CD4-positive, alpha-beta memory T cell (primary cell): ENCODE measurements around the gene IL4I1. TPM values are rescaled to one million over a fixed set of nuclear protein-coding genes. Genes with fewer than 3 reads are reported as not detected.

Experiments
- CTCF ChIA-PET: fragments of 350-600 bp; sonication (Branson Sonifier 250); formaldehyde crosslinking; loops from one replicate; lab custom pipeline; 2021; ENCODE audit warnings: inconsistent platforms; ENCODE audit not compliant: partially characterized antibody; lab: Charles Lee
- POLR2A ChIA-PET: fragments of 350-600 bp; sonication (Branson Sonifier 250); formaldehyde crosslinking; loops from one replicate; lab custom pipeline; 2021; ENCODE audit not compliant: partially characterized antibody; lab: Charles Lee
- DNase-seq, 5 donors: peaks; one replicate each; pipeline versions ENCODE4 v3.0.0 to v3.0.0-alpha.2; 2020 to 2022; ENCODE audit warnings: mixed read lengths in 1 of 5
- H3K27ac ChIP-seq: one replicate; pipeline ENCODE4 v1.7.0; 2013; ENCODE audit warnings: low read depth, low read length
- H3K27me3 ChIP-seq: 2 replicates; pipeline ENCODE4 v1.7.0; 2013; ENCODE audit warnings: mild to moderate bottlenecking, low read length, moderate library complexity; ENCODE audit not compliant: insufficient read depth
- H3K36me3 ChIP-seq: 2 replicates; pipeline ENCODE4 v1.7.0; 2013; ENCODE audit warnings: mild to moderate bottlenecking, low read length, moderate library complexity; ENCODE audit not compliant: insufficient read depth
- H3K4me1 ChIP-seq: 2 replicates; pipeline ENCODE4 v1.7.0; 2013; ENCODE audit warnings: mild to moderate bottlenecking, low read length, moderate library complexity; ENCODE audit not compliant: insufficient read depth
- H3K4me3 ChIP-seq, 2 donors: one replicate each; pipeline ENCODE4 v1.7.0; 2013; ENCODE audit warnings: low read length in 2 of 2, mild to moderate bottlenecking in 1 of 2
- H3K9me3 ChIP-seq, 2 donors: one replicate each; pipeline ENCODE4 v1.7.0; 2013; ENCODE audit warnings: low read length in 2 of 2, control low read depth in 1 of 2; ENCODE audit not compliant: control insufficient read depth in 1 of 2
- H3K27ac Mint-ChIP-seq, 7 donors: one replicate each; pipeline ENCODE4 v1.8.0; 2020 to 2021; ENCODE audit warnings: mixed read lengths in 7 of 7, mild to moderate bottlenecking in 6 of 7, inconsistent platforms in 3 of 7, moderate library complexity in 3 of 7
- H3K27me3 Mint-ChIP-seq, 2 donors: one replicate each; pipeline ENCODE4 v1.8.0; 2020 to 2021; ENCODE audit warnings: mixed read lengths in 2 of 2
- H3K36me3 Mint-ChIP-seq, 2 donors: one replicate each; pipeline ENCODE4 v1.8.0; 2020 to 2021; ENCODE audit warnings: mixed read lengths in 2 of 2, inconsistent platforms in 1 of 2, mild to moderate bottlenecking in 1 of 2
- H3K4me1 Mint-ChIP-seq, 4 donors: one replicate each; pipeline ENCODE4 v1.8.0; 2020 to 2021; ENCODE audit warnings: mixed read lengths in 4 of 4, mild to moderate bottlenecking in 1 of 4
- H3K4me3 Mint-ChIP-seq, 8 donors: one replicate each; pipeline ENCODE4 v1.8.0; 2020 to 2021; ENCODE audit warnings: mixed read lengths in 8 of 8, mild to moderate bottlenecking in 7 of 8, moderate library complexity in 6 of 8, inconsistent platforms in 3 of 8
- H3K9me3 Mint-ChIP-seq, 8 donors: one replicate each; pipeline ENCODE4 v1.8.0; 2020 to 2021; ENCODE audit warnings: mixed read lengths in 8 of 8, mild to moderate bottlenecking in 5 of 8, inconsistent platforms in 3 of 8, moderate library complexity in 1 of 8
- intact Hi-C: fragments of 100-400 bp; cut with micrococcal nuclease; formaldehyde crosslinking; loops from one replicate; pipeline ENCODE4 v1.15.1; 2023
- polyA plus RNA-seq, 2 donors: library from polyadenylated mRNA; unstranded; fragments of 300-500 nt; fragmentation: Illumina TruSeq; gene quantifications; one replicate each; pipeline ENCODE4 v1.2.3, GENCODE V29; 2021
- total RNA-seq, 2 experiments: library from RNA; stranded (reverse); gene quantifications; one replicate each; pipeline ENCODE4 v1.2.3, GENCODE V29; 2021

Gene IL4I1
- total and polyA plus RNA-seq, 4 experiments from 2014 or later: 2.6 to 10.4 (median 6.4) TPM

- peaks cover 0 to 1% (median 0%) of the 10 kb centered on the region in 8 donors for H3K9me3 Mint-ChIP-seq
- H3K27me3 Mint-ChIP-seq: no peaks in the 10 kb centered on the region
- ChIA-PET POLR2A (interaction anchor here (0.6 to 4.0 kb wide), 6 partner anchors 12 to 91 kb away, joined by 3 to 28 read pairs (median 6); partner anchors contain the start of genes AKT1S1, ATF5, NUP62 and TBC1D17), CTCF (no interaction called here)
- H3K27ac Mint-ChIP-seq: peak overlapping the region; percentile 97 to 100 (median 99)
- no peaks in the 10 kb centered on the region for H3K27me3 ChIP-seq
- H3K4me3 Mint-ChIP-seq: peak overlapping the region in 7 of 8 donors; percentile 61 to 92 (median 74)
- no peaks in the 10 kb centered on the region for H3K36me3 ChIP-seq
- peaks cover 23 to 64% (median 48%) of the 10 kb centered on the region in 4 donors for H3K4me1 Mint-ChIP-seq
- peaks cover 0 to 3% of the 10 kb centered on the region in 2 donors for H3K36me3 Mint-ChIP-seq
- no peaks in the 10 kb centered on the region for H3K9me3 ChIP-seq
- intact Hi-C loops: no loop called here
- no peak overlapping the region for H3K4me3 ChIP-seq
- peak overlapping the region; percentile 98 for H3K27ac ChIP-seq
- H3K4me1 ChIP-seq: peaks cover 44% of the 10 kb centered on the region
- peak in 4 of 5 donors; percentile 26 to 68 (median 38) for DNase-seq
Measured at GRCh38 chr19:49894879-49895565, 1.7 kb downstream of the IL4I1 start.

DNA sequence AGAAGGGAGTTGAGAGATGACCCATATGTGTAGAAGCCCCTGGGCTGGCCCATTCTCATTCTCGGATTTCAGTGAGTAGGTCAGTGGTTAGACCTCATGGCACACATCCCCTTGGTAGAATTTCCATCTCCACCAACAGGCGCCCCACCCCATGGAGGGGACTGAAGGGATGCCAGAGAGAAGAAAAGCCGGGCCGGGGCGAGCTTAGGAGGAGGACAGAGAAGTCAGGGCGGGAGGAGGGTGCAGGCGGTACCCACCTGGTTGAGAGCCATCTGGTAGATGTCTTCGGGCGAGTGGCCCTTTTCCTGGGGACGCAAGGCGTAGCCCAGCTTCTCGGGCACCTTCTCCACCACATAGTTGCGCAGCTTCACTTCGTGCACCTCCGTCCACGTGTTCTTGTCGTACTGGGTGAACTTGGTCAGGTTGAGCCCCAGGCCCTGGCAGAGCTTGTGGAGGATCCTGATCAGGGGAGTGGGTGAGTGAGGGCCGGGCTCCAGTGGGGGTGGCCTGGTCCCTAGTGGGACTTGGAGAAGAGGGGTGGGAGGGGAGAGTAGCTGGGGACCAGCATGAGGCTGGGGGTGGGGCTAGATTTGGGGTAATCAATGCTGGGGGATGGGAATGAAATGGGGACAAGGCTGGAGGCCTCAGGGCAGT is 2.5 kb downstream of the IL4I1 start:
- peak overlapping the region in 6 of 8 donors; percentile 24 to 64 (median 41) for H3K4me3 Mint-ChIP-seq
- H3K9me3 ChIP-seq: no peaks in the 10 kb centered on the region
- DNase-seq: no peak
- no peaks in the 10 kb centered on the region for H3K36me3 ChIP-seq
- H3K4me1 ChIP-seq: peaks cover 50% of the 10 kb centered on the region
- CTCF ChIA-PET: interaction anchor here (1.5 kb wide), 1 partner anchor 11 kb away, joined by 3 read pairs; no protein-coding TSS in a partner anchor
- intact Hi-C loops: no loop called here
- POLR2A ChIA-PET: interaction anchor here (1.0 to 3.0 kb wide), 4 partner anchors 11 to 90 kb away, joined by 3 to 8 read pairs (median 6); partner anchors contain the start of genes AKT1S1 and TBC1D17
- no peaks in the 10 kb centered on the region for H3K27me3 ChIP-seq
- peaks cover 0 to 3% of the 10 kb centered on the region in 2 donors for H3K36me3 Mint-ChIP-seq
- peak overlapping the region; percentile 98 for H3K27ac ChIP-seq
- peaks cover 23 to 68% (median 50%) of the 10 kb centered on the region in 4 donors for H3K4me1 Mint-ChIP-seq
- H3K9me3 Mint-ChIP-seq: no peaks in the 10 kb centered on the region
- H3K27ac Mint-ChIP-seq: peak overlapping the region; percentile 81 to 100 (median 99)
- H3K4me3 ChIP-seq: no peak overlapping the region
- no peaks in the 10 kb centered on the region for H3K27me3 Mint-ChIP-seq

DNA sequence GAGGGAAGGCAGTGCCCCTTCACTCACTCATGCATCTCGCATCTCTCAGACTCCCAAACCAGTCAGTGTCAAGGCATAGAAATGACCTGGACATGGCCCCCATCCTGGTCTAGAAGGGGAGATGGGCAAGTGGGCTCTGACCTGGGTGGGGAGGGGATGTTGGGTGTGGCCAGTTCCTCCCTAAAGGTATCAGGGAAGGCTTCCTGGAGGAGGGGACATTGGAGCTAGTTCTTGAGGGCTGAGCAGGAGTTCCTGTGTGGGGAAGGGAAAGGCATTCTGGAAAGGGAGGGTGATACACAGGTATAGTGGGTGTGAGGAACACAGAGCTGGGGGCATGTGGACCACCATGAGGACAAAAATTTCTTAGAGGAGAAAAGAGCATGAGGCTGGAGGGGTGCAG is 4.0 kb downstream of the IL4I1 start:
- Mint-ChIP-seq H3K36me3 (peaks cover 0 to 3% of the 10 kb centered on the region in 2 donors), H3K9me3 (no peaks in the 10 kb centered on the region), H3K4me1 (peaks cover 23 to 63% (median 45%) of the 10 kb centered on the region in 4 donors), H3K4me3 (peak overlapping the region in 3 of 8 donors; percentile 7 to 67 (median 27)), H3K27me3 (no peaks in the 10 kb centered on the region), H3K27ac (peak overlapping the region; percentile 73 to 99 (median 90))
- intact Hi-C loops: no loop called here
- CTCF ChIA-PET: interaction anchor here (1.5 kb wide), 1 partner anchor 13 kb away, joined by 3 read pairs; no protein-coding TSS in a partner anchor
- Histone ChIP-seq H3K4me1 (peaks cover 39% of the 10 kb centered on the region), H3K9me3 (no peaks in the 10 kb centered on the region), H3K27ac (no peak overlapping the region), H3K36me3 (no peaks in the 10 kb centered on the region), H3K4me3 (no peak overlapping the region), H3K27me3 (no peaks in the 10 kb centered on the region)
- no peak for DNase-seq
- POLR2A ChIA-PET: interaction anchor here (1.3 to 3.0 kb wide), 3 partner anchors 15 to 36 kb away, joined by 3 to 8 read pairs (median 8); partner anchors contain the start of genes AKT1S1, ATF5, NUP62 and TBC1D17

- Histone ChIP-seq H3K9me3 (no peaks in the 10 kb centered on the region), H3K27ac (no peak overlapping the region), H3K27me3 (no peaks in the 10 kb centered on the region), H3K4me1 (peaks cover 25% of the 10 kb centered on the region), H3K4me3 (no peak overlapping the region), H3K36me3 (no peaks in the 10 kb centered on the region)
- H3K27me3 Mint-ChIP-seq: no peaks in the 10 kb centered on the region
- POLR2A ChIA-PET: interaction anchor here (2.2 to 6.7 kb wide), 4 partner anchors 12 to 40 kb away, joined by 9 to 51 read pairs (median 18); partner anchors contain the start of genes AKT1S1, ATF5, NUP62 and PTOV1
- H3K4me1 Mint-ChIP-seq: peaks cover 11 to 49% (median 34%) of the 10 kb centered on the region in 4 donors
- peaks cover 0 to 2% of the 10 kb centered on the region in 2 donors for H3K36me3 Mint-ChIP-seq
- no peak for DNase-seq
- H3K9me3 Mint-ChIP-seq: no peaks in the 10 kb centered on the region
- CTCF ChIA-PET: interaction anchor here (0.9 to 1.8 kb wide), 4 partner anchors 14 to 174 kb away, joined by 3 to 7 read pairs (median 4); no protein-coding TSS in a partner anchor
- H3K4me3 Mint-ChIP-seq: peak overlapping the region in 5 of 8 donors; percentile 14 to 43 (median 33)
- H3K27ac Mint-ChIP-seq: peak overlapping the region in 6 of 7 donors; percentile 63 to 95 (median 76)
- intact Hi-C loops: no loop called here
Measured at GRCh38 chr19:49891393-49891792, 5.3 kb downstream of the IL4I1 start.

GRCh38 chr19:49890349-49891311 is 6.1 kb downstream of the IL4I1 start:
- H3K9me3 Mint-ChIP-seq: no peaks in the 10 kb centered on the region
- no peaks in the 10 kb centered on the region for H3K36me3 ChIP-seq
- CTCF ChIA-PET: interaction anchor here (0.8 to 1.8 kb wide), 9 partner anchors 15 to 173 kb away, joined by 3 to 7 read pairs (median 4); partner anchors contain the start of gene NUP62
- no peaks in the 10 kb centered on the region for H3K27me3 ChIP-seq
- peak overlapping the region; percentile 77 to 85 (median 80) for H3K4me3 Mint-ChIP-seq
- no peaks in the 10 kb centered on the region for H3K9me3 ChIP-seq
- peak overlapping the region; percentile 39 for H3K27ac ChIP-seq
- H3K36me3 Mint-ChIP-seq: peaks cover 0 to 2% of the 10 kb centered on the region in 2 donors
- peaks cover 18% of the 10 kb centered on the region for H3K4me1 ChIP-seq
- no peaks in the 10 kb centered on the region for H3K27me3 Mint-ChIP-seq
- peak overlapping the region; percentile 81 to 95 (median 91) for H3K27ac Mint-ChIP-seq
- POLR2A ChIA-PET: interaction anchor here (0.9 to 6.7 kb wide), 9 partner anchors 9 to 124 kb away, joined by 3 to 51 read pairs (median 7); partner anchors contain the start of genes AKT1S1, AP2A1, ATF5 and MED25
- peak; percentile 54 to 79 (median 66) for DNase-seq
- peaks cover 7 to 42% (median 28%) of the 10 kb centered on the region in 4 donors for H3K4me1 Mint-ChIP-seq
- H3K4me3 ChIP-seq: peak overlapping the region in 1 of 2 donors; percentile 63
- intact Hi-C loops: loop anchor here (1.0 kb wide), 3 partner anchors 13 to 173 kb away; partner anchors contain the start of genes AKT1S1, PTOV1 and TBC1D17
